SJCRH30 (cell line): ENCODE data around the gene RPP38. TPM values are rescaled to one million over a fixed set of nuclear protein-coding genes. Genes with fewer than 3 reads are reported as not detected.

Experiments
- DNase-seq, 2 experiments: peaks; one replicate each; pipeline ENCODE4 v3.0.0-alpha.2; 2015 to 2020
- H3K27ac ChIP-seq: fragments of 250-450 bp; sonication (Bioruptor Pico); 2 replicates; pipeline ENCODE4 v1.5.1; 2020; ENCODE audit warnings: mild to moderate bottlenecking, moderate library complexity
- H3K27me3 ChIP-seq: fragments of 250-450 bp; sonication (Bioruptor Pico); 2 replicates; pipeline ENCODE4 v1.5.1; 2020; ENCODE audit warnings: mild to moderate bottlenecking, moderate library complexity
- H3K36me3 ChIP-seq: fragments of 250-450 bp; sonication (Bioruptor Pico); 2 replicates; pipeline ENCODE4 v1.5.1; 2020; ENCODE audit warnings: mild to moderate bottlenecking, moderate library complexity
- H3K4me1 ChIP-seq: fragments of 250-450 bp; sonication (Bioruptor Pico); 2 replicates; pipeline ENCODE4 v1.5.1; 2020; ENCODE audit warnings: mild to moderate bottlenecking, moderate library complexity
- H3K4me3 ChIP-seq: fragments of 250-450 bp; sonication (Bioruptor Pico); 2 replicates; pipeline ENCODE4 v1.5.1; 2020; ENCODE audit warnings: mild to moderate bottlenecking, moderate library complexity
- H3K9me3 ChIP-seq: fragments of 250-450 bp; sonication (Bioruptor Pico); replicated peaks from 2 replicates; pipeline ENCODE4 v1.5.1; 2020; ENCODE audit warnings: mild to moderate bottlenecking, moderate library complexity
- total RNA-seq: library from RNA; depleted of rRNA; stranded (reverse); fragments of >200 nt; shearing (Covaris generic); gene quantifications from 2 replicates; pipeline ENCODE4 v1.2.3, GENCODE V29; 2014; rRNA removed

Gene RPP38
- total RNA-seq, 1 experiment from 2014 or later: 13.8 TPM

GRCh38 chr10:15152556-15152955 lies 55.4 kb downstream of the RPP38 start:
- DNase-seq: no peak
- Histone ChIP-seq H3K4me3 (no peak overlapping the region), H3K27ac (no peak overlapping the region), H3K36me3 (no peaks in the 10 kb centered on the region), H3K27me3 (no peaks in the 10 kb centered on the region), H3K9me3 (no peaks in the 10 kb centered on the region), H3K4me1 (no peaks in the 10 kb centered on the region)

Other genes starting within 250 kb of the RPP38 start
- 63.3 and 72.7 TPM in 2 replicates for gene SUV39H2, start 218.5 kb upstream of the RPP38 start, total RNA-seq
- gene DCLRE1C, start 143.3 kb upstream of the RPP38 start, total RNA-seq: 14.9 and 41.4 TPM in 2 replicates
- gene MEIG1, start 138.0 kb upstream of the RPP38 start, total RNA-seq: not detected in 2 replicates
- not detected in 2 replicates for gene OLAH, start 53.4 kb upstream of the RPP38 start, total RNA-seq
- gene ACBD7, start 8.6 kb upstream of the RPP38 start, total RNA-seq: 7.8 and 8.9 TPM in 2 replicates
- gene NMT2, start 71.3 kb downstream of the RPP38 start, total RNA-seq: 22.8 and 22.9 TPM in 2 replicates